HG02973 (cell line): ENCODE results near the gene THAP3.
"Not testable (repeated sequence)": the region's sequence is repeated elsewhere in the genome, so short reads cannot be mapped to it uniquely, and the experiment has no call there.

Experiments
- ATAC-seq: cut with Tn5 transposase; IDR thresholded peaks from one replicate; pipeline ENCODE4 v1.9.1; 2021; ENCODE audit warnings: moderate library complexity; ENCODE audit not compliant: unreplicated experiment

The THAP3 gene

GRCh38 chr1:6632588-6633514, 8.2 kb downstream of the THAP3 start:
- ATAC-seq = no peak

GRCh38 chr1:6634371-6635052, 9.8 kb downstream of the THAP3 start:
- ATAC-seq = no peak

- no peak for ATAC-seq
These were observed 10.7 kb downstream of the THAP3 start for GRCh38 chr1:6635161-6635909.

DNA sequence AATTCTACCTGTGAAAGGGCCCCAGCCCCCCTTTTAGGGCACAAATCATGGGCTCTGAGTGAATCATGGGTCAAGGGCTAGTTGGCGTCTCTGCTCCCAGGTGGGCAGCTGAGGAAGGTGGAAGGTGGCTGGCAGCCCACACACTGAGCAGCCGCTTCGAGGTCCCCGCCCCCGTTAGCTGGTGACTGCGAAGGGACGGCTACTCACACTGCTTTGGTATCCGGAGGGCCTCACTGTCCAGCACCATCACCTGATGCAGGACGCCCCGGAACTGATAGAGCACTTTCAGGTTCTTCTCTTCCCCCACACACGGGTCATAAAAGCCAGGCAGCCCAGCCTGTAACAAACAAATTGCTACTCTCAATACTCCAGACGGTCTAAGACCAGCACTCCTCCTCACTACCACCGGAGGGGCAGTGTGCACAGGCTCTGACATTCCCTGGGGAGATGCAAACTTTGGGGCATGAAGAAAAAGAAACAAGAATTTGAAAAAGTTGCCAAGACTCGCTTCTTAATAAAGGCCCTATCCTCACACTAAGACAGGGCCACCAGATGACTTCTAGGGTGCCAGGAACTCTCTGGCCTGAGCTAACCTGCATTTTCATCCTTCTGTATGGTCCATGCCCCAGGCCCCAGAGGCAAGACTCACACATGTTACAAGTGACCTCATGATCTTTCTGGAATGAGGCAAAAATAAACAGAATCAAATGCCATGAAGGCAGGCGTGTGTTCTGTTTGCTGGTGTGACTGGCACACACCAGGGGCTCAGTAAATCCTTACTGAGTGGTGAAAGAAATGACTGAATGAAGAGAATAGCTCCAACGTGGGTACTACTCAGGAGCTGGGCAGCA, 11.5 kb downstream of the THAP3 start:
- no peak for ATAC-seq

DNA sequence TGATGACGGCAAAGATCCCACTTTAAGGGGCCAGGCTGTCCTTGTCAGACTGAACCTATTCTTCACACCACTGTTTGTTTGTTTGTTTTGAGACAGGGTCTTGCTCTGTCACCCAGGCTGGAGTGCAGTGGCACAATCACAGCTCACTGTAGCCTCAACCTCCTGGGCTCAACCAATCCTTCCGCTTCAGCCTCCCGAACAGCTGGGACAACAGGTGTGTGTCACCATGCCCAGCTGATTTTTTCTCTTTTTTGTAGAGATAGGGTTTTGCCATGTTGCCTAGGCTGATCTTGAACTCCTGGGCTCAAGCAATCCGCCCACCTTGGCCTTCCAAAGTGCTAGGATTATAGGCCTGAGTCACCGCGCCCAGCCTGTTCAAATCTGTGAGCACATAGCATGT, 12.1 kb downstream of the THAP3 start:
- not testable (repeated sequence) for ATAC-seq

GRCh38 chr1:6637770-6638169, 13.1 kb downstream of the THAP3 start:
- ATAC-seq = no peak

DNA sequence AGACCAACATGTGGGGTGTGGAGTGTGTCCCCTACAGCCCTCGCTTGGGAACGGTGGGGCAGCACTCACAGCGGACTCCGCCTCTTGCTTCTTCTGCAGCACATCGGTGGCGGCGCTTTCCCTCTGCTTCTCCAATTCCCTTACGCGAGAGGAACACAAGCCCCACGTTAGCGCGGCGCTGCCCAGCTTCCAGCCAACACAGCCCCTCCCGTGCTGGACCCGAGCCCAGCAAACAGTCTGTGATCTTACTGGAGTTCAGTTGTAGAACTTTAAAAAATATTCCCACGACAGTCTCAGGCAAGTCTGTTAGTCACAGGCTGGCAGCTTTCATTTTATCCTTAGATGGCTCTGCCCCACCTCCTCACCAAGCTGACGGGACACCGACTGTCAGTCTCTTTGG, 13.6 kb downstream of the THAP3 start:
- ATAC-seq = no peak

DNA sequence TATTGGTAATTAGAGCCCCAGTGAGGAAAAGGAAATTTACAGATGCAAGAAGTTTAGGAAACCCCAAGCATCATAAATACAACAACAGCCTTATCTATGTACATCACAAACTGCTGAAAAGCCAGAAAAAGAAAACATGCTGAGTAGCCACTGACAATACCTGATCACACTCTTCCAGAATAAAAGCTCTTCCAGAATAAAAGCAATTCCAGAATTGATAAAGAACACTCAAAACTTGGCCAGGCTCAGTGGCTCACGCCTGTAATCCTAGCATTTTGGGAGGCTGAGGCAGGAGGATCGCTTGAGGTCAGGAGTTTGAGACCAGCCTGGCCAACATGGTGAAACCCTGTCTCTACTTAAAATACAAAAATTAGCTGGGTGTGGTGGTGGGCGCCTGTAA, 16.2 kb downstream of the THAP3 start:
- not testable (repeated sequence) for ATAC-seq

- ATAC-seq = no peak
These were observed 20.4 kb downstream of the THAP3 start for GRCh38 chr1:6645018-6645417.

DNA sequence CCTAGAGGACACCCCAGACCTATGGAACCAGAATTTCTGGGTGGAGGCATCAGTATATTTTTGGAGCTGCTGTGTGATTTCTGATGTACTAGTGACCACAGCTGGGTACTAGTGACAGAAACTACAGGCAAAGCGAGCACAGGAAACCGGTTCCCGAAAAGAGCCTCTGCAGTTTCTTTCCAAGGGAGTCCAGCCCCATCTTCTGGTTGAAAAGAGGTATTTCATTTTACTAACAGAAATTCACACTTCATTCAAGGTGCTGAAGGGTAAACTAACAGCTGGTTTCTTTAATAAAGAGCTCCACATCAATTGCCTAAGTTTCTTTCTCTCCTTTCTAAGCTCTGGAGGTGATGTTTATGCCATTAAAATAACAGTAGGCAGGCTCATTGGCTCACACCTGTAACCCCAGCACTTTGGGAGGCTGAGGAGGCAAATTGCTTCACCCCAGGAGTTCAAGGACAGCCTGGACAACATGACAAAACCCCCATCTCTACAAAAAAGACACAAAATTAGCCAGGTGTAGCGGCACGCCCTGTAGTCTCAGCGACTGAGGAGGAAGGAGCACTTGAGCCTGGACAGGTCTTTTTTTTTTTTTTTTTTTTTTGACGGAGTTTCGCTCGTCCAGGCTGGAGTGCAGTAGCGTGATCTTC, 22.0 kb downstream of the THAP3 start:
- no peak for ATAC-seq

DNA sequence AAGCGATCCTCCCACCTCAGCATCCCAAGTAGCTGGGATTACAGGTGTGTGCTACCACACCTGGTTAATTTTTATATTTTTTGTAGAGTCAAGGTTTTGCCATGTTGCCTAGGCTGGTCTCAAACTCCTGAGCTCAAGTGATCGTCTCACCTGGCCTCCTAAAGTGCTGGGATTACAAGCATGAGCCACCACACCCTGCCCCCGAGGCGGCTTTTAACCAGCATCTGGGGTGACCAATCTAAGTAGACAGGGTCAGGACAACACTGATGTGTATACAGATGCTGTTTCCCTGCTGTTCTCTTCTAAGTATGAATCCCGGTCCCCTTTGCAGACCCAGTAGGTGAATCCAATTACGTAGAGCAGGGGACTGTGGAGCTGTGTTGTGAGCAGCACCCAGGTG, 23.9 kb downstream of the THAP3 start:
- no peak for ATAC-seq

GRCh38 chr1:6651909-6652308, 27.2 kb downstream of the THAP3 start:
- no peak for ATAC-seq

- ATAC-seq = no peak
These were observed 28.3 kb downstream of the THAP3 start for GRCh38 chr1:6652986-6653385.

DNA sequence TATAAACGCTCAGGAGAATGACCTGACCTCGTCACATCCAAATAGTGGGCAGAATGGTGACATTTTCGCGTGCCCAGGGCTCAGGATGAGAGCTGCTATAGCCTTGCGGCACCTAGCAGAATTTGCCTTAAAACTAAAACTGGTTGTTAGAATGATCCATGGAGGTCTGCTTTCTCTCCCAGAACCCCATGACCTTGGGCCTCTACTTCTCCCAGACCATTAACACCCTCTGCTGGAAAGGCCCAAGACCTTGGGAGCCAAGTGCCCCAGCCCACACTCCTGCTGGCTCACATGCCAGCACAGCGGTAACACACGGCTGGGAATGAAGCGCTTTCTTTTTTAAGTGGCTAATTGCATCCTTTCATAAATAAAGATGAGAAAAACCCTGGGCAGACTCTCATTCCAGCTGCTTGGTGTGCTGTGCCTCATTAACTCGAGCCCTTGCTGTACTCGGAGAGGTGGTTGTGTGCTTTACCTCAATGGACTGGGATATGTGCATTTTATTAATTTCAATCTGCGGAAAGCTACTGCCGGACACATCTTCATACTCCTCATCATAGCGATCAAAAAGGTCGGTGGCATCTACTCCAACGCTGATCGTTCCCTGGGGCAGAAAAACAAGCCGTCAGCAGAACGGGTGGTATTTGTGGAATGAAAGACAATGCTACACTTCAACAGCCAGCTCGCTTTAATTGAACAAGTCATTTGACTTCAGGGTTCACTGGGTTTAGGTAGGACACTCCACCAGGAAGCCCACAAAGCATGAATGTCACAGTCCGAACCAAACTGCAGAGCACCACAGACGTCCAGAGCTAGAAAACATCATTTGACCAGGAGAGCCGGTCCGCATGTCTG, 29.0 kb downstream of the THAP3 start:
- ATAC-seq = no peak

GRCh38 chr1:6657138-6657537, 32.5 kb downstream of the THAP3 start:
- no peak for ATAC-seq

GRCh38 chr1:6658359-6659060, 33.8 kb downstream of the THAP3 start:
- no peak for ATAC-seq

DNA sequence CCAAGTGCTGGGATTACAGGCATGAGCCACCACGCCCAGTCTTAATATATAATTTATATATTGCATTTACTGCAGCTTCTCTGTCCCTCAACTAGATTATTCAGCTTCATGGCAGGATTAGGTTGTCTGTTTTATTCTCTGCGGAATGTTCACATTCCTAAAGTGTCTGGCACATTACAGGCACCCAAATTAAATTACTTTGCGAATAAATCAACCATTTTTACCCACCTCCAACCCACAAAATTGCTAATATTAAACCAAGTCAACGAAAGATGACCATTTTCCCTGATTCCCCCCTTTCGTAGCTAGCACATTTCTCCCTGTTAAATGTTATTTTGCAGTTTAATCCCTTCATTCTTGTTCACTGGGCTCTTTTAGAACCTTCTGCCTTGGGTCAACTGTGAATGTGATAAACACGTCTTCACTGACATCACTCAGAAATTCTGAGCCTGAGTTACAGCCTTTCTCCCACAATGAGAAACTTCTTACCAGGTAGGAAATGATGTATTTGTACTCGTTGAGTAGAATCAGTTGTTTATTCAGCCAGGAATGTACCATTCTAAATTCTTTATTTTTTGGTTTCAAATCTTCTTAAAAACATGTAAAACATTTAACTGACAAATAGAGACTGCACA, 35.9 kb downstream of the THAP3 start:
- ATAC-seq = no peak

DNA sequence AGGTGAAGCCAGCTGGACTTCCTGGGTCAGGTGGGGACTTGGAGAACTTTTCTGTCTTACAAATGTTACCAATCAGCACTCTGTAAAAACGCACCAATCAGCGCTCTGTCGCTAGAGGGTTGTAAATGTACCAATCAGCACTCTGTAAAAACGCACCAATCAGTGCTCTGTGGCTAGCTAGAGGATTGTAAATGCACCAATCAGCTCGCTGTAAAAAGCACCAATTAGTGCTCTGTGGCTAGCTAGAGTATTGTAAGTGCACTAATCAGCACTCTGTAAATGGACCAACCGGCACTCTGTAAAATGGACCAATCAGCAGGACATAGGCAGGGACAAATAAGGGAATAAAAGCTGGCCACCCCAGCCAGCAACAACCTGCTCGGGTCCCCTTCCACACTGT, 37.8 kb downstream of the THAP3 start:
- not testable (repeated sequence) for ATAC-seq
